ENCODE data around the gene KCNMB3. TPM values are rescaled to one million over a fixed set of nuclear protein-coding genes. Genes with fewer than 3 reads are reported as not detected.
A peak's percentile ranks its signal among the peaks of the same experiment; 100 is the strongest.
"Not testable (repeated sequence)": the region's sequence is repeated elsewhere in the genome, so short reads cannot be mapped to it uniquely, and the experiment has no call there.

The KCNMB3 gene
- total and polyA plus RNA-seq, 2 of the 13 experiments (the other 11 are each of a cell fraction or from before 2014, with no cell fraction given), result 4.3 to 7.1 TPM

DNA sequence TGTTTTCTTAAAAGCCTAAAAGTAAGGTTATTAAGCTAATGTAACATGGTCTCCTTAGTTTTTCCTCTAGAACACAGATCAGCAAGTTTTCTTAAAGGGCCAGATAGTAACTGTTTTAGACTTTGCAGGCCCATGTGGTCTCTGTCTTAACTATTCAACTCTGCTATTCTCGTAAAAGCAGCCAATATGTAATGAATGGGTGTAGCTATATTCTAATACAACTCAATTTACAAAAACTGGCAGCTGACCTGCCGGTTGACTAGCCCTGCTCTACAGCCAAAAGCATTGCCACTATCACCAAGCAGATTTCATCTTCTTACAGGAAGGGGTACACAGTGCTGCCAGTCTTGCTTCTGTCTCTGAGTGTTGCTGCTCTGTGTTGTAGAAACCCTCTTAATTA, 27.4 kb downstream of the KCNMB3 start (continued):
- no peak for TF ChIP-seq ZBTB40 (IDR thresholded peaks at IDR 0.05)
- no peak for TF ChIP-seq ZBTB40 (CRISPR knock-in tag; IDR thresholded peaks at IDR 0.05)
- TF ChIP-seq GPN1 (CRISPR knock-in tag; IDR thresholded peaks at IDR 0.05; ENCODE audit: borderline replicate concordance), result no peak

- H3K36me3 ChIP-seq (replicated peaks in 1 of 2; ENCODE audit: control insufficient read depth in 1 of 2, insufficient read depth in 2 of 2, low read length in 2 of 2); H3K27me3 ChIP-seq (ENCODE audit: control insufficient read depth in 1 of 2, insufficient read depth in 2 of 2, low read length in 2 of 2); H3K4me3 ChIP-seq (replicated peaks in 1 of 3; ENCODE audit: insufficient read depth in 1 of 3, low read depth in 2 of 3, low read length in 3 of 3); ATAC-seq; intact Hi-C loops (cut with micrococcal nuclease; ENCODE audit: unreplicated experiment); H4K20me1 ChIP-seq (ENCODE audit: insufficient read depth, low read length); FAIRE-seq; H3K4me1 ChIP-seq (ENCODE audit: insufficient read depth, low read length); H3K9ac ChIP-seq (ENCODE audit: insufficient read depth, low read depth, low read length); CTCF ChIA-PET (ENCODE audit: low intra/inter-chr PET ratio, low total read pairs); POLR2A ChIA-PET; H3K4me2 ChIP-seq (ENCODE audit: low read depth, low read length); BruUV-seq (replicated peaks); in situ Hi-C loops (cut with HindIII; ENCODE audit: extremely low pct_ligation_motif_present, low pct_unique_long_range_greater_than_20kb); H2AFZ ChIP-seq (ENCODE audit: low read length); H3K9me3 ChIP-seq (ENCODE audit: low read length); H3K79me2 ChIP-seq (ENCODE audit: insufficient read depth, low read length); H3K27ac ChIP-seq (ENCODE audit: extremely low read length, insufficient read depth, low read length); DNase-seq (ENCODE audit: low spot score): not testable (repeated sequence)
- TF ChIP-seq MAFK (conservative IDR thresholded peaks at IDR 0.05 in 1 of 2, IDR thresholded peaks at IDR 0.05 in 1 of 2; ENCODE audit: low read length in 2 of 2) (peak; percentile 22 to 54; a peak in 2 of 4 replicates), MAFF (IDR thresholded peaks at IDR 0.05; ENCODE audit: low read depth, low read length) (peak; percentile 7; the same call in 1 of the 2 replicates)
- WGBS (ENCODE audit: low lambda C conversion rate), result 94% methylated on average over 1 of the region's 1 CpG
These were observed 32.7 kb downstream of the KCNMB3 start for GRCh38 chr3:179218213-179218612.

DNA sequence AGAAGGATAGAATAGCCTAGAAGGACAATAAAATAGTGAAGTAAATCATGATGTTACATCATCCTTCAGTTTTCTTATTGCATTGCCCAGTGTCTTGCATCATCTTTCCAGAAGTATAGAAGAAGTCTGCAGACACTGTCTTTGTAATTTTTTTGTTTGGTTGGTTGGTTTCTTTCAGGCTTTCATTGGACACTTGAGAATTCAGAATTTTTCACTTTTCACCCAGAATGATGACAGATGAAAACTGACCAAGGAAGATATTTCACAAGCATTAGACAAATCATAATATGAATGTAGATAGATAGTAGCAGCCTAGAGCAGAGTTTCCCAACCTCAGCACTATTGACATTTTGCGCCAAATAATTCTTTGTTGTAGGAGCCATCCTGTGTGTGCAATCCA, 35.4 kb downstream of the KCNMB3 start:
- intact Hi-C loops (cut with micrococcal nuclease; ENCODE audit: unreplicated experiment); H3K27ac ChIP-seq (ENCODE audit: extremely low read length, insufficient read depth, low read length); CTCF ChIA-PET (ENCODE audit: low intra/inter-chr PET ratio, low total read pairs); H4K20me1 ChIP-seq (ENCODE audit: insufficient read depth, low read length); DNase-seq (ENCODE audit: low spot score); H3K27me3 ChIP-seq (ENCODE audit: control insufficient read depth in 1 of 2, insufficient read depth in 2 of 2, low read length in 2 of 2); H3K4me2 ChIP-seq (ENCODE audit: low read depth, low read length); POLR2A ChIA-PET; in situ Hi-C loops (cut with HindIII; ENCODE audit: extremely low pct_ligation_motif_present, low pct_unique_long_range_greater_than_20kb); H3K79me2 ChIP-seq (ENCODE audit: insufficient read depth, low read length); H3K4me3 ChIP-seq (replicated peaks in 1 of 3; ENCODE audit: insufficient read depth in 1 of 3, low read depth in 2 of 3, low read length in 3 of 3); H3K9me3 ChIP-seq (ENCODE audit: low read length); BruUV-seq (replicated peaks); H2AFZ ChIP-seq (ENCODE audit: low read length); H3K9ac ChIP-seq (ENCODE audit: insufficient read depth, low read depth, low read length); FAIRE-seq; H3K4me1 ChIP-seq (ENCODE audit: insufficient read depth, low read length); ATAC-seq; H3K36me3 ChIP-seq (replicated peaks in 1 of 2; ENCODE audit: control insufficient read depth in 1 of 2, insufficient read depth in 2 of 2, low read length in 2 of 2): not testable (repeated sequence)
- WGBS (ENCODE audit: low lambda C conversion rate), result no CpG with 5 or more reads among the region's 1 CpG

Measured in HepG2 (cell line).